K562 (cell line): ENCODE data around the gene TAS1R3. TPM values are rescaled to one million over a fixed set of nuclear protein-coding genes. Genes with fewer than 3 reads are reported as not detected.

Source experiments
- ATAC-seq: fragments of 200-7000 bp; cut with Tn5 transposase; 3 replicates; pipeline ENCODE4 v1.9.1; 2020; ENCODE audit warnings: moderate library complexity
- BruUV-seq: library from RNA; stranded (reverse); fragments of 400-500 nt; replicated peaks from 2 replicates; lab custom pipeline; 2021; lab: Mats Ljungman, UMichigan
- CTCF ChIA-PET: fragments of 300-600 bp; formaldehyde crosslinking; extraction: SDS; loops from one replicate; lab custom pipeline; 2021; ENCODE audit warnings: low intra/inter-chr PET ratio; lab: Yijun Ruan, JAX
- POLR2A ChIA-PET: fragments of 300-600, 350-650 bp; sonication (Branson Sonifier 250); formaldehyde crosslinking; extraction: SDS; loops from one replicate; lab custom pipeline; 2021; ENCODE audit warnings: antibody characterized with exemption, inconsistent platforms; lab: Yijun Ruan, JAX
- DNase-seq, 4 experiments: peaks; one replicate each; pipeline versions ENCODE4 v3.0.0 to v3.0.0-alpha.2; 2011 to 2018; ENCODE audit warnings: low spot score in 3 of 4, mixed read lengths in 3 of 4; ENCODE audit errors: extremely low read depth in 1 of 4
- FAIRE-seq: peaks from 2 replicates; lab custom pipeline; 2011; peaks lifted over from hg19 to GRCh38; lab: Jason Lieb, UNC
- H2AFZ ChIP-seq: 2 replicates; pipeline ENCODE4 v1.6.0; 2011; ENCODE audit warnings: low read depth, low read length, control low read depth, inconsistent platforms
- H3K27ac ChIP-seq: fragments of 200-600 bp; 3 replicates; pipeline ENCODE4 v1.8.0; 2011; ENCODE audit warnings: low read depth, mild to moderate bottlenecking, control low read depth, inconsistent platforms, low read length, moderate library complexity, mixed read lengths; ENCODE audit errors: extremely low read depth
- H3K27me3 ChIP-seq, 2 experiments: fragments of 300-600 bp in 1 of 2; 2 replicates in 1 of 2; 3 replicates in 1 of 2; pipeline versions ENCODE4 v1.6.0 to v1.8.0; 2011; ENCODE audit warnings: inconsistent platforms in 2 of 2, low read length in 2 of 2, mild to moderate bottlenecking in 1 of 2, mixed read lengths in 1 of 2, moderate library complexity in 1 of 2; ENCODE audit not compliant: control insufficient read depth in 2 of 2, insufficient read depth in 2 of 2
- H3K36me3 ChIP-seq: fragments of 300-600 bp; 3 replicates; pipeline ENCODE4 v1.8.0; 2011; ENCODE audit warnings: mild to moderate bottlenecking, low read length, inconsistent platforms; ENCODE audit not compliant: control insufficient read depth, insufficient read depth
- H3K4me1 ChIP-seq, 2 experiments: fragments of 200-600 bp in 1 of 2; replicated peaks in 1 of 2; 2 replicates in 1 of 2; 3 replicates in 1 of 2; pipeline versions ENCODE4 v1.5.1 to v1.8.0; 2011; ENCODE audit warnings: inconsistent platforms in 2 of 2, low read length in 2 of 2, mild to moderate bottlenecking in 1 of 2, mixed read lengths in 1 of 2, moderate library complexity in 1 of 2; ENCODE audit not compliant: control insufficient read depth in 2 of 2, insufficient read depth in 2 of 2
- H3K4me2 ChIP-seq: 2 replicates; pipeline ENCODE4 v1.6.1; 2011; ENCODE audit warnings: low read length, control low read depth, inconsistent platforms, mixed read lengths; ENCODE audit not compliant: insufficient read depth
- H3K4me3 ChIP-seq: fragments of 200-600 bp; sonication (generic), shearing (Covaris generic); 2 replicates; pipeline ENCODE4 v1.5.1; 2016; ENCODE audit warnings: control low read depth, inconsistent platforms
- H3K79me2 ChIP-seq: fragments of 200-600 bp; 3 replicates; pipeline ENCODE4 v1.8.0; 2011; ENCODE audit warnings: low read length, inconsistent platforms; ENCODE audit not compliant: control insufficient read depth, insufficient read depth
- H3K9ac ChIP-seq, 2 experiments: 2 replicates each; pipeline versions ENCODE4 v1.6.0 to v1.6.1; 2011; ENCODE audit warnings: low read depth in 2 of 2, low read length in 2 of 2, control low read depth in 1 of 2, inconsistent platforms in 1 of 2, mild to moderate bottlenecking in 1 of 2, mixed read lengths in 1 of 2; ENCODE audit not compliant: insufficient read depth in 1 of 2
- H3K9me1 ChIP-seq: one replicate; pipeline ENCODE4 v1.6.0; 2011; ENCODE audit warnings: inconsistent platforms, mild to moderate bottlenecking, low read length, moderate library complexity; ENCODE audit not compliant: control insufficient read depth, insufficient read depth
- H3K9me3 ChIP-seq: replicated peaks from 2 replicates; pipeline ENCODE4 v1.5.1; 2011; ENCODE audit warnings: low read depth, low read length, inconsistent platforms; ENCODE audit not compliant: control insufficient read depth, insufficient read depth
- H4K20me1 ChIP-seq: replicated peaks from 2 replicates; pipeline ENCODE4 v1.6.1; 2011; ENCODE audit warnings: low read length, inconsistent platforms, mixed read lengths; ENCODE audit not compliant: control insufficient read depth, insufficient read depth
- THAP12 ChIP-seq: fragments of 250-450 bp; sonication (Bioruptor Pico); IDR thresholded peaks from 2 replicates; pipeline ENCODE4 v1.9.0; 2021; ENCODE audit warnings: mild to moderate bottlenecking, inconsistent platforms
- XRCC5 ChIP-seq: fragments of 200-400 bp; formaldehyde crosslinking; IDR thresholded peaks from 2 replicates; pipeline ENCODE4 v1.6.1; 2017; ENCODE audit warnings: low read depth, mild to moderate bottlenecking, low read length
- ZBTB33 ChIP-seq: sonication (generic); formaldehyde crosslinking; IDR thresholded peaks from 2 replicates; pipeline ENCODE4 v1.8.1; 2023; ENCODE audit warnings: mild to moderate bottlenecking, missing genetic modification reagents
- ZNF740 ChIP-seq, 3 experiments: fragments of 200-800 bp in 1 of 3; sonication (Bioruptor generic) in 1 of 3; sonication (generic) in 1 of 3; formaldehyde crosslinking in 1 of 3; IDR thresholded peaks; 2 replicates each; pipeline versions ENCODE4 v1.6.1 to v1.8.0; 2016 to 2022; ENCODE audit warnings: mild to moderate bottlenecking in 2 of 3, missing compliant biosample characterization in 2 of 3, missing genetic modification characterization in 2 of 3, missing genetic modification reagents in 1 of 3
- WGBS: fragments of 100-300 bp; shearing (Covaris generic); methylation state at CpG from one replicate; pipeline ENCODE4 v1.1.6; 2016; ENCODE audit warnings: low coverage, mixed read lengths; ENCODE audit not compliant: insufficient coverage; ENCODE audit errors: missing lambda C conversion rate; 5-methylcytosine and 5-hydroxymethylcytosine counted together
- in situ Hi-C: fragments of 300-500 bp; cut with MboI; formaldehyde crosslinking; loops from 4 replicates; pipeline ENCODE4 v1.15.0; 2018; ENCODE audit warnings: inconsistent platforms, mixed read lengths
- intact Hi-C: fragments of 100-400 bp; cut with micrococcal nuclease; formaldehyde crosslinking; loops from 2 replicates; pipeline ENCODE4 v1.14.2; 2022
- polyA plus RNA-seq, 8 experiments: library from polyadenylated mRNA; depleted of rRNA in 4 of 8; stranded (reverse) in 5 of 8; unstranded in 3 of 8; fragments of >200 nt; fragmentation: Nextera tagmentation in 2 of 8; fragmentation: Illumina TruSeq in 1 of 8; extraction: Ambion mirVana in 2 of 8; extraction: Trizol in 1 of 8; gene quantifications; 2 replicates each; pipeline versions ENCODE4 v1.2.1 to v1.2.3, GENCODE V29; 2011 to 2014; ENCODE audit warnings: inconsistent platforms in 1 of 8, missing spikeins in 1 of 8
- total RNA-seq, 7 experiments: library from RNA; depleted of rRNA in 6 of 7; stranded (reverse); fragments of >200 nt in 6 of 7; fragmentation: Illumina TruSeq in 2 of 7; extraction: Trizol in 2 of 7; gene quantifications; 2 replicates each; pipeline versions ENCODE4 v1.2.1 to v1.2.3, GENCODE V29; 2011 to 2021; ENCODE audit warnings: low replicate concordance in 1 of 7
- TF ChIP-seq, protein P1 (sequence below): sonication (generic); formaldehyde crosslinking; IDR thresholded peaks from 2 replicates; pipeline ENCODE4 v1.9.0; 2022; ENCODE audit warnings: mild to moderate bottlenecking, missing genetic modification reagents

TAS1R3 gene
- total and polyA plus RNA-seq, 9 of the 15 experiments (the other 6 are each of a cell fraction or from before 2014, with no cell fraction given), result 0.07 to 0.13 TPM; not detected in 7

DNA sequence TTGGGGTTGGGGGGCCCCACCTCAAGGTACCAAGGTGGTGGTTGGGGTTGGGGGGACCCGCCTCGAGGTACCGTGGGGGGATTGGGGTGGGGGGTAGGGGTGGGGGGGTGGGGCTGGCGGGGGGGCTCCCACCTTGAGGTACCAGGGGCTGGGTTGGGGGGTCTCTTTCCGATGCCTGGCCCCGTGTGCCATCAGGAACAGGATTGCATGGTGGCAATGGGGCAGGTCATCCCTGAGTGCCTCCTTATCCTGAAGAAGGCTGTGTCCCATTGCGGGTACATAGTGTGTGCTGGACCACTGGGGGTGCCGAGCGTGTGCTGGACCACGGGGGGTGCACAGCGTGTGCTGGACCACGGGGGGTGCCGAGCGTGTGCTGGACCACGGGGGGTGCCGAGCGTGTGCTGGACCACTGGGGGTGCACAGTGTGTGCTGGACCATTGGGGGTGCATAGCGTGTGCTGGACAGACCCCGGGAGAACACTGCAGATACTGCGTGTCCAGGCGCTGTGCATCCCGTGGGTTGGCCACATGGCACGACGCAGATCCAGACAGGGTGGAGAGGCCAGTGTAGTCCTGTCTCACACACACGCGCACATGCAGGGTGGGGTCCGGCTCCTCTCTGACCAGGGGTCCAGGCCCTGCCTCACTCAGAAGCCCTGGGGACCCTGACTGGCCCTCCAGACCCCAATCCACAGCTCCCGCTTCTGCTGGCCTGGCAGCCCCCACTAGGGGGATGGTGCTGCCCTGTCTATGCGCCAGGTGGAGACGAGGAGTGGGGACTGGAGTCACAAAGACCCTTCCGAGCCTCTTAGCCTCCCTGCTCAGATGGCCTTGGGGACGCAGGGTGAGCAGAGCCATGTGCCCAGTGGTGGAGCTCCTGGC lies 46.6 kb upstream of the TAS1R3 start:
- Histone ChIP-seq H3K79me2 (no peaks in the 10 kb centered on the region), H3K4me2 (no peak overlapping the region), H3K9me1 (peaks cover 3% of the 10 kb centered on the region), H3K27me3 (peaks cover 2 to 29% of the 10 kb centered on the region in 2 experiments; a peak in 3 of 5 replicates), H2AFZ (no peak overlapping the region), H3K27ac (no peak overlapping the region), H3K9me3 (no peaks in the 10 kb centered on the region), H3K9ac (no peak overlapping the region; a peak in 1 of 4 replicates), H3K4me3 (no peak overlapping the region), H3K4me1 (peaks cover 0 to 66% of the 10 kb centered on the region in 2 experiments; a peak in 3 of 5 replicates), H3K36me3 (no peaks in the 10 kb centered on the region), H4K20me1 (peaks cover 3% of the 10 kb centered on the region; the same call in 1 of the 2 replicates)
- in situ Hi-C loops (no loop called here), intact Hi-C loops (no loop called here)
- ChIA-PET POLR2A (no interaction called here), CTCF (no interaction called here)
- DNase-seq, result no peak
- ATAC-seq, result no peak
- no TSS peak for BruUV-seq
- TF ChIP-seq XRCC5 (no peak), ZBTB33 (CRISPR knock-in tag) (peak; percentile 28; the same call in 1 of the 2 replicates), ZNF740 (CRISPR knock-in tag; IDR thresholded peaks at IDR 0.05) (peak; percentile 80; the same call in 1 of the 2 replicates), ZNF740 (tag; IDR thresholded peaks at IDR 0.05) (peak in 1 of 2 experiments; percentile 56; a peak in 1 of 4 replicates), THAP12 (CRISPR knock-in tag) (peak; percentile 18; the same call in 1 of the 2 replicates)
- TF ChIP-seq, protein P1, sequence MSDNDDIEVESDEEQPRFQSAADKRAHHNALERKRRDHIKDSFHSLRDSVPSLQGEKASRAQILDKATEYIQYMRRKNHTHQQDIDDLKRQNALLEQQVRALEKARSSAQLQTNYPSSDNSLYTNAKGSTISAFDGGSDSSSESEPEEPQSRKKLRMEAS (CRISPR knock-in tag), result peak; percentile 43
- 49% methylated on average over 23 of the region's 32 CpGs for WGBS
- no peak for FAIRE-seq
